MCF 10A (cell line): ENCODE results near the gene SGTB. TPM values are rescaled to one million over a fixed set of nuclear protein-coding genes. Genes with fewer than 3 reads are reported as not detected.
A peak's percentile ranks its signal among the peaks of the same experiment; 100 is the strongest.
"Not testable (repeated sequence)": the region's sequence is repeated elsewhere in the genome, so short reads cannot be mapped to it uniquely, and the experiment has no call there.

Experiments used
- BruUV-seq: library from RNA; stranded (reverse); fragments of 400-500 nt; replicated peaks from 2 replicates; lab custom pipeline; 2021; lab: Mats Ljungman, UMichigan
- CTCF ChIA-PET: fragments of 300-600 bp; sonication (Branson Sonifier 250); formaldehyde crosslinking; extraction: SDS; loops from one replicate; lab custom pipeline; 2021; ENCODE audit warnings: antibody characterized with exemption, inconsistent platforms; lab: Yijun Ruan, JAX
- POLR2A ChIA-PET: fragments of 300-600, 350-650 bp; sonication (Branson Sonifier 250); formaldehyde crosslinking; extraction: SDS; loops from one replicate; lab custom pipeline; 2020; ENCODE audit warnings: antibody characterized with exemption, inconsistent platforms; lab: Yijun Ruan, JAX
- DNase-seq: peaks from one replicate; pipeline ENCODE4 v3.0.0-alpha.2; 2018; ENCODE audit not compliant: unreplicated experiment
- H3K27ac Mint-ChIP-seq: one replicate; pipeline ENCODE4 v1.8.0; 2022; ENCODE audit warnings: mild to moderate bottlenecking, low read depth, mixed read lengths; ENCODE audit not compliant: unreplicated experiment
- H3K27me3 Mint-ChIP-seq: one replicate; pipeline ENCODE4 v1.8.0; 2022; ENCODE audit warnings: mixed read lengths; ENCODE audit not compliant: insufficient read depth, unreplicated experiment
- H3K36me3 Mint-ChIP-seq: one replicate; pipeline ENCODE4 v1.8.0; 2022; ENCODE audit warnings: mild to moderate bottlenecking, moderate library complexity, mixed read lengths; ENCODE audit not compliant: insufficient read depth, unreplicated experiment
- H3K4me1 Mint-ChIP-seq: one replicate; pipeline ENCODE4 v1.8.0; 2022; ENCODE audit warnings: mixed read lengths; ENCODE audit not compliant: insufficient read depth, unreplicated experiment
- H3K4me3 Mint-ChIP-seq: one replicate; pipeline ENCODE4 v1.8.0; 2022; ENCODE audit warnings: mild to moderate bottlenecking, moderate library complexity, mixed read lengths; ENCODE audit not compliant: unreplicated experiment
- H3K9me3 Mint-ChIP-seq: one replicate; pipeline ENCODE4 v1.8.0; 2022; ENCODE audit warnings: mixed read lengths; ENCODE audit not compliant: unreplicated experiment
- intact Hi-C: fragments of 100-400 bp; cut with micrococcal nuclease; formaldehyde crosslinking; loops from 2 replicates; pipeline ENCODE4 v1.14.1; 2022
- total RNA-seq: library from RNA; stranded (reverse); gene quantifications from 2 replicates; pipeline ENCODE4 v1.2.3, GENCODE V29; 2022
- TF ChIP-seq, protein P1 (sequence below): fragments of 200-600 bp; IDR thresholded peaks from one replicate; pipeline ENCODE4 v1.8.0; 2022; ENCODE audit warnings: antibody characterized with exemption, mild to moderate bottlenecking; ENCODE audit not compliant: unreplicated experiment

Gene SGTB
- total RNA-seq, 1 experiment from 2014 or later = 15.8 TPM

DNA sequence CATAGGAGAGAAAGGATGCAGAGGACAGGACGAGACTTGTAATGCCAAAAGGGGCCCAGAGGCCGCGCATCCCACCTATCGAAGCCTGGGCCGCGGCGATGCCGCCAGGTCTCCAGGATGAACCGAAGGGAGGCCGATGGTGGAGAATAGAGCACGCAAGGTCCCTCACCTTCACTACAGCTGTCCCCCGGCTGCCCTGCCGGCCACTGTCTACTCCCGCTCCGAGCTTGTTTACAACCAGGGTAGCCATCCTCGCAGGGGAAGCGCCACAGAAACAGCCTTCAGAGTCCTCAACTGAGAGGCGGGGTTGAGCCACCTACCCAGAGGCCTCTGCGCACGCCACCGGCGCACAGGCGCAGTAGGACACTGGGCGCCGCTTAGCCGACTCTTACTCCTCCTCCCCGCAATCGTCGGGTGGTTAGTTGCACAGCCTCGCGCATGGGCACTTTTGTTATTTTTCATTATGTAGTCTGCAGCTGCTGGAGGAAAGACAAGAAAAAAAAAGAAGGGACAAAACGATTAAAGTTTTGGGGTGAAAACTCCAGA lies 97.8 kb downstream of the SGTB start, which contains the start of gene TRIM23:
Gene TRIM23, minus strand, starts transcription at position 309 of the 546 bp plus-strand sequence. Its CDS starts 59 bp downstream, at position 250.
- peak within 1 kb of the TSS; percentile 85 for H3K4me3 Mint-ChIP-seq
- H3K9me3 Mint-ChIP-seq = no peaks in the 10 kb centered on the region
- peak within 1 kb of the TSS; percentile 97 for H3K27ac Mint-ChIP-seq
- peaks cover 4% of the 10 kb centered on the region for H3K4me1 Mint-ChIP-seq
- H3K27me3 Mint-ChIP-seq = no peaks in the 10 kb centered on the region
- TF ChIP-seq, protein P1, sequence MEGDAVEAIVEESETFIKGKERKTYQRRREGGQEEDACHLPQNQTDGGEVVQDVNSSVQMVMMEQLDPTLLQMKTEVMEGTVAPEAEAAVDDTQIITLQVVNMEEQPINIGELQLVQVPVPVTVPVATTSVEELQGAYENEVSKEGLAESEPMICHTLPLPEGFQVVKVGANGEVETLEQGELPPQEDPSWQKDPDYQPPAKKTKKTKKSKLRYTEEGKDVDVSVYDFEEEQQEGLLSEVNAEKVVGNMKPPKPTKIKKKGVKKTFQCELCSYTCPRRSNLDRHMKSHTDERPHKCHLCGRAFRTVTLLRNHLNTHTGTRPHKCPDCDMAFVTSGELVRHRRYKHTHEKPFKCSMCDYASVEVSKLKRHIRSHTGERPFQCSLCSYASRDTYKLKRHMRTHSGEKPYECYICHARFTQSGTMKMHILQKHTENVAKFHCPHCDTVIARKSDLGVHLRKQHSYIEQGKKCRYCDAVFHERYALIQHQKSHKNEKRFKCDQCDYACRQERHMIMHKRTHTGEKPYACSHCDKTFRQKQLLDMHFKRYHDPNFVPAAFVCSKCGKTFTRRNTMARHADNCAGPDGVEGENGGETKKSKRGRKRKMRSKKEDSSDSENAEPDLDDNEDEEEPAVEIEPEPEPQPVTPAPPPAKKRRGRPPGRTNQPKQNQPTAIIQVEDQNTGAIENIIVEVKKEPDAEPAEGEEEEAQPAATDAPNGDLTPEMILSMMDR = no peak
- no TSS peak for BruUV-seq
- H3K36me3 Mint-ChIP-seq = peaks cover 20% of the 10 kb centered on the region
- POLR2A ChIA-PET = interaction anchor here (0.6 to 3.8 kb wide), 25 partner anchors 10 to 864 kb away, joined by 3 to 38 read pairs (median 4); partner anchors contain the start of genes CENPK, CWC27, ERBIN and NLN
- CTCF ChIA-PET = interaction anchor here (0.7 to 1.0 kb wide), 3 partner anchors 60 to 1318 kb away, joined by 3 to 5 read pairs (median 4); no protein-coding TSS in a partner anchor
- DNase-seq = peak; percentile 92
- intact Hi-C loops = loop anchor here (2.0 kb wide), 1 partner anchor 521 kb away; the partner anchor contains the start of gene SREK1

DNA sequence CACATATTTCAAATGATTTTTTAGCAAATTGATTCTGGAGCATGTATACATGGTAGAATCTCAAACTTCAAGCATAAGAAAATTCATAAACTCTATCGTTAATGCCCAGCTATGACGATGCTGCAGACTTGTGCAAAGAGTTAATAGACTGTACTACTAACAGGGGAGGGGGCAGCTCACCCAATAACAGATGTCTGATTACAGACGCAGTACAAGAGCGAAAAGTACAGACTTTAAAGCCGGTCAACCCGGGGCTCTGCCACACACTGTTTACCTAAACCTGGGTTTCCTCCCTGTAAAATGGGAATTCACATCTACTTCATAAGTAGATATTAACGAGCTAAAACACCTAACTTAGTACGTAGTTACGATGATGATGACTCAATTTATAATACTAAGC lies 98.4 kb downstream of the SGTB start:
- Mint-ChIP-seq H3K27me3 (no peaks in the 10 kb centered on the region), H3K9me3 (no peaks in the 10 kb centered on the region), H3K4me1 (peaks cover 4% of the 10 kb centered on the region), H3K36me3 (peaks cover 14% of the 10 kb centered on the region), H3K4me3 (peak overlapping the region; percentile 85), H3K27ac (peak overlapping the region; percentile 97)
- BruUV-seq = no TSS peak
- intact Hi-C loops = no loop called here
- TF ChIP-seq, protein P1 = no peak
- ChIA-PET CTCF (interaction anchor here (0.7 to 1.0 kb wide), 3 partner anchors 59 to 1318 kb away, joined by 3 to 5 read pairs (median 4); no protein-coding TSS in a partner anchor), POLR2A (interaction anchor here (0.6 to 3.8 kb wide), 23 partner anchors 11 to 863 kb away, joined by 3 to 38 read pairs (median 4); partner anchors contain the start of genes CENPK, CWC27, ERBIN and NLN)
- DNase-seq = no peak

DNA sequence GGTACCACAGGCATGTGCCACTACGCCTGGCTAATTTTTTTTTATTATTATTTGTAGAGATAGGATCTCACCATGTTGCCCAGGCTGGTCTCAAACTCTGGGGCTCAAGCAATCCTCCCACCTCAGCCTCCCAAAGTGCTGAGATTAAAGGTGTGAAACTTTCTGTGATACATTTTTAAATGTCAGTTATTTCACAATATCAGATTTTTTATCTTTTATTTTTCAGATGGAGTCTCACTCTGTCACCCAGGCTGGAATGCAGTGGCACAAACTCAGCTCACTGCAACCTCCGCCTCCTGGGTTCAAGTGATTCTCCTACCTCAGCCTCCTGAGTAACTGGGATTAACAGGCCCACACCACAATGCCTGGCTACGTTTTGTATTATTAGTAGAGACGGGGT lies 99.9 kb downstream of the SGTB start:
- Mint-ChIP-seq H3K4me3 (peak overlapping the region; percentile 85), H3K36me3 (peaks cover 13% of the 10 kb centered on the region)
- CTCF ChIA-PET, intact Hi-C loops, H3K27me3 Mint-ChIP-seq, H3K4me1 Mint-ChIP-seq, POLR2A ChIA-PET, H3K9me3 Mint-ChIP-seq, BruUV-seq, DNase-seq, H3K27ac Mint-ChIP-seq: not testable (repeated sequence)

DNA sequence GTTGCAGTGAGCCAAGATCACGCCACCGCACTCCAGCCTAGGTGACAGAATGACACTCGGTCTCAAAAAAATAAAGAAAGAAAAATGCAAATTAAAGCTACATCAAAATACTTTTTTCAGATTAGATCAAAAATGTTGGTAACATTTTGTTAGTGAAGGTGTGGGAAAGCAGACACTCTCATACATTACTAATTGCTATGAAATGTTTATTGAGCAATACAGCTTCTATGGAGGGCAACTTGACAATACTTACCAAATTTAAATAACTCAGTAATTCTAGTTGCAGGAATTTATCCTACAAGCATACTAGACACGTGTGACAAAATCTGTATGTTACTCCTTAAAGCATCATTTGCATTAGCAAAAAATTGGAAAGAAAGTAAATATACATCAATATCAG lies 101.9 kb downstream of the SGTB start:
- intact Hi-C loops = no loop called here
- TF ChIP-seq, protein P1 = no peak
- ChIA-PET CTCF (no interaction called here), POLR2A (interaction anchor here (1.1 kb wide), 1 partner anchor 9 kb away, joined by 4 read pairs; no protein-coding TSS in a partner anchor)
- Mint-ChIP-seq H3K27me3 (no peaks in the 10 kb centered on the region), H3K36me3 (peaks cover 24% of the 10 kb centered on the region), H3K4me3 (no peak overlapping the region), H3K4me1 (peaks cover 9% of the 10 kb centered on the region), H3K27ac (no peak overlapping the region), H3K9me3 (no peaks in the 10 kb centered on the region)
- peak; percentile 8 for DNase-seq
- BruUV-seq = no TSS peak

Other genes with a start within 250 kb of the SGTB start
- gene ADAMTS6, start 240.2 kb downstream of the SGTB start, total RNA-seq = 17.8 and 19.5 TPM in 2 replicates
- gene CENPK, start 158.9 kb downstream of the SGTB start, total RNA-seq = 11.2 and 15.3 TPM in 2 replicates
- 32.7 and 43.3 TPM in 2 replicates for gene PPWD1, start 158.8 kb downstream of the SGTB start, total RNA-seq
- 14.1 and 16.0 TPM in 2 replicates for gene TRIM23, start 97.8 kb downstream of the SGTB start, total RNA-seq
- gene SHLD3, start 97.1 kb downstream of the SGTB start, total RNA-seq = 3.0 and 3.7 TPM in 2 replicates
- 28.4 and 39.9 TPM in 2 replicates for gene TRAPPC13, start 97.1 kb downstream of the SGTB start, total RNA-seq
- gene NLN, start 96 bp upstream of the SGTB start, total RNA-seq = 24.6 and 42.1 TPM in 2 replicates
- gene ERBIN, start 204.5 kb upstream of the SGTB start, total RNA-seq = 69.2 and 71.3 TPM in 2 replicates